Mucosa of rectum (tissue), 2 donors: Measurements from ENCODE around the gene DLD.

ENCODE experiments used
- H3K27ac ChIP-seq, 2 donors: one replicate each; pipeline ENCODE4 v1.7.0; 2013; ENCODE audit warnings: inconsistent platforms in 2 of 2, low read depth in 2 of 2, low read length in 2 of 2
- H3K27me3 ChIP-seq, 2 donors: one replicate each; pipeline ENCODE4 v1.7.0; 2013; ENCODE audit warnings: low read length in 2 of 2; ENCODE audit not compliant: control insufficient read depth in 2 of 2, insufficient read depth in 2 of 2
- H3K36me3 ChIP-seq, 2 donors: one replicate each; pipeline ENCODE4 v1.7.0; 2013; ENCODE audit warnings: low read length in 2 of 2; ENCODE audit not compliant: control insufficient read depth in 2 of 2, insufficient read depth in 2 of 2
- H3K4me1 ChIP-seq, 2 donors: one replicate each; pipeline ENCODE4 v1.7.0; 2013; ENCODE audit warnings: low read length in 2 of 2, mild to moderate bottlenecking in 1 of 2; ENCODE audit not compliant: control insufficient read depth in 2 of 2, insufficient read depth in 2 of 2
- H3K4me3 ChIP-seq, 2 donors: one replicate each; pipeline ENCODE4 v1.7.0; 2013; ENCODE audit warnings: low read length in 2 of 2
- H3K9ac ChIP-seq, 2 donors: one replicate each; pipeline ENCODE4 v1.7.0; 2013; ENCODE audit warnings: low read length in 2 of 2, low read depth in 1 of 2, mild to moderate bottlenecking in 1 of 2
- H3K9me3 ChIP-seq, 2 donors: one replicate each; pipeline ENCODE4 v1.7.0; 2013; ENCODE audit warnings: low read length in 2 of 2; ENCODE audit not compliant: control insufficient read depth in 2 of 2
- donor health status: healthy.
- donor health status: Normal muscosa, but diverticular disease.

The DLD gene

DNA sequence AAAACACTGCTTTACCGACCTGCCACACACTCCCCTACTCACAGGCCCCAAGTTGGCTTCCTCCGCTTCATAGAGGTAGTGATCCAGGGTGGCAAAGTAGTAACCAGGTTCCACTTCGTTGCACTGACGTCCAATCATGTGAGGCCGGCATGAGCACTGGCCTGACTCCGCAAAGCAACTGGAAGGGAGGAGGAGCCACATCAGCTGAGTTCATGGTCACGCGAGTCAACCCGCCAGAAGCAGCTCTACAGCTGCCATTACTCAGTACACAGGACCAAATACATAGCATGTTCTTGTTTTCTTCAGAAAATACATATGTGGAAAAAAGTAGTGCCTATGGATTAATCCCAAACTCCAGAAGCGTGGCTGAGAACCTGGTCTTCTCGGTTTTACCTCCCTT is 73.5 kb downstream of the DLD start:
- Histone ChIP-seq H3K9ac (no peak overlapping the region), H3K27me3 (no peaks in the 10 kb centered on the region), H3K36me3 (peaks cover 23 to 47% of the 10 kb centered on the region in 2 donors), H3K27ac (no peak overlapping the region), H3K4me3 (no peak overlapping the region), H3K9me3 (no peaks in the 10 kb centered on the region), H3K4me1 (peaks cover 3 to 10% of the 10 kb centered on the region in 2 donors)

DNA sequence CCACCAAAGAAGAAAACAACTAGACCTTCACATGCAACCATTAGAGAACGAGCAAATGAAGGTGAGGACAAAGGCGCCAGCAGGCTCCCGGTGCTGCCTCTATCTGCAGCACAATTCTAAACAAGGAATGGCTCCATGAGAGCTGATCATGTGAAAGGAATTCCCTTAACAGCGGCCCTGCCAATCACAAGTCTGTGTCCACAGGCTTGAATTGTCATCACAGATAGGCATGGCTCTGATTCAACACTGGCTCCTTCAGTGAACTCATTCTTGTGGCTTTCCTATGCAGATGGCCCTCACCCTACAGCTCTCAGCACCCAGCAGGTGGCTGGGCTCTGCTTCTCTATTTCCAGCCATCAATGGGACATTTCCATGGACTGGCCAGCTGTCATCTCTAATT is 75.7 kb downstream of the DLD start:
- H3K27me3 ChIP-seq = no peaks in the 10 kb centered on the region
- H3K27ac ChIP-seq = no peak overlapping the region

DNA sequence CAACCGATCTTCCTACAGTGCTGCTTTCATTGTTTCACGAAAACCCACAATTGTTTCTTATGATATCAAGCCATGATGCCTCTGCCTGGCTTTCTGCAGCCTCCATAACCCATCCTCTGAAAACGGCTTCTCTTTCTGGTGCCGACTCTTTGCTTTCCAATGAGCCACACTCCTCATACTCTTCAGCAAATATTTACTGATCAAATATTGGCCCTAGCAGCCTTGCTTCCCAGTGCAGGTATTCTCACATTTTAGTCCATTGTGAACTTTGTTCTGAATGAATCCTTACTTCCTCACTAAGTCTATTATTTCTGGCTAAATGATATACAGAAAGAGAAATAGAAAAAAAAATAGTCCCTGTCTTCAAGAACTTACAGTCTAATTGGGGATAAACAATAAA is 76.4 kb downstream of the DLD start:
- H3K27me3 ChIP-seq = no peaks in the 10 kb centered on the region
- no peak overlapping the region for H3K9ac ChIP-seq
- no peak overlapping the region for H3K27ac ChIP-seq
- peaks cover 3 to 10% of the 10 kb centered on the region in 2 donors for H3K4me1 ChIP-seq
- no peaks in the 10 kb centered on the region for H3K9me3 ChIP-seq
- H3K4me3 ChIP-seq = no peak overlapping the region
- peaks cover 9 to 29% of the 10 kb centered on the region in 2 donors for H3K36me3 ChIP-seq

More for the DNA sequence above, 75.7 kb downstream of the DLD start:
- H3K36me3 ChIP-seq = peaks cover 11 to 27% of the 10 kb centered on the region in 2 donors
- no peak overlapping the region for H3K9ac ChIP-seq
- no peaks in the 10 kb centered on the region for H3K9me3 ChIP-seq
- H3K4me1 ChIP-seq = peaks cover 3 to 10% of the 10 kb centered on the region in 2 donors
- H3K4me3 ChIP-seq = no peak overlapping the region

GRCh38 chr7:107968449-107968848 is 77.5 kb downstream of the DLD start:
- Histone ChIP-seq H3K4me1 (peaks cover 3 to 10% of the 10 kb centered on the region in 2 donors), H3K9me3 (no peaks in the 10 kb centered on the region), H3K4me3 (no peak overlapping the region), H3K27ac (no peak overlapping the region), H3K27me3 (no peaks in the 10 kb centered on the region), H3K9ac (no peak overlapping the region), H3K36me3 (peaks cover 13 to 30% of the 10 kb centered on the region in 2 donors)

GRCh38 chr7:107969856-107970255 is 78.9 kb downstream of the DLD start:
- Histone ChIP-seq H3K27ac (no peak overlapping the region), H3K9ac (no peak overlapping the region), H3K4me1 (peaks cover 3 to 10% of the 10 kb centered on the region in 2 donors), H3K27me3 (no peaks in the 10 kb centered on the region), H3K4me3 (no peak overlapping the region), H3K36me3 (peaks cover 11 to 23% of the 10 kb centered on the region in 2 donors), H3K9me3 (no peaks in the 10 kb centered on the region)
